ENCODE measurements around the gene ZBTB38. TPM values are rescaled to one million over a fixed set of nuclear protein-coding genes. Genes with fewer than 3 reads are reported as not detected.

ZBTB38 gene
- total RNA-seq, 1 experiment from 2014 or later = 46.7 TPM

GRCh38 chr3:141413801-141414689 lies 45.7 kb downstream of the ZBTB38 start:
- DNase-seq (ENCODE audit: low read depth, low spot score) (no peak), ATAC-seq (no peak)
- POLR2A ChIA-PET = no interaction called here
- in situ Hi-C loops (cut with HindIII; ENCODE audit: low pct_unique_long_range_greater_than_20kb, low sequenced_read_pairs) (no loop called here), intact Hi-C loops (cut with micrococcal nuclease; ENCODE audit: unreplicated experiment) (no loop called here)
- CTCF ChIA-PET = no interaction called here
- Histone ChIP-seq H3K9me3 (ENCODE audit: control insufficient read depth, insufficient read depth, low read depth, low read length) (no peaks in the 10 kb centered on the region), H3K27ac (ENCODE audit: low read length) (no peak overlapping the region), H3K36me3 (ENCODE audit: control insufficient read depth, insufficient read depth, low read length) (0 out of 2 replicates have a peak, but pooled peaks cover 2% of the 10 kb centered on the region), H3K27me3 (ENCODE audit: control insufficient read depth, insufficient read depth, low read length) (no peaks in the 10 kb centered on the region), H3K4me3 (ENCODE audit: low read depth in 2 of 2, low read length in 2 of 2) (no peak overlapping the region), H3K4me1 (ENCODE audit: control insufficient read depth, insufficient read depth, low read length) (peaks cover 39% of the 10 kb centered on the region)
- BruUV-seq (replicated peaks) = no TSS peak
- TF ChIP-seq POLR2AphosphoS5 (IDR thresholded peaks at IDR 0.05; ENCODE audit: low read depth, low read length) = no peak
- TF ChIP-seq SIN3A (IDR thresholded peaks at IDR 0.05; ENCODE audit: borderline replicate concordance, insufficient read depth, low read depth, low read length) = no peak
- no peak for TF ChIP-seq CTCF (IDR thresholded peaks at IDR 0.05)
- TF ChIP-seq, protein P1, sequence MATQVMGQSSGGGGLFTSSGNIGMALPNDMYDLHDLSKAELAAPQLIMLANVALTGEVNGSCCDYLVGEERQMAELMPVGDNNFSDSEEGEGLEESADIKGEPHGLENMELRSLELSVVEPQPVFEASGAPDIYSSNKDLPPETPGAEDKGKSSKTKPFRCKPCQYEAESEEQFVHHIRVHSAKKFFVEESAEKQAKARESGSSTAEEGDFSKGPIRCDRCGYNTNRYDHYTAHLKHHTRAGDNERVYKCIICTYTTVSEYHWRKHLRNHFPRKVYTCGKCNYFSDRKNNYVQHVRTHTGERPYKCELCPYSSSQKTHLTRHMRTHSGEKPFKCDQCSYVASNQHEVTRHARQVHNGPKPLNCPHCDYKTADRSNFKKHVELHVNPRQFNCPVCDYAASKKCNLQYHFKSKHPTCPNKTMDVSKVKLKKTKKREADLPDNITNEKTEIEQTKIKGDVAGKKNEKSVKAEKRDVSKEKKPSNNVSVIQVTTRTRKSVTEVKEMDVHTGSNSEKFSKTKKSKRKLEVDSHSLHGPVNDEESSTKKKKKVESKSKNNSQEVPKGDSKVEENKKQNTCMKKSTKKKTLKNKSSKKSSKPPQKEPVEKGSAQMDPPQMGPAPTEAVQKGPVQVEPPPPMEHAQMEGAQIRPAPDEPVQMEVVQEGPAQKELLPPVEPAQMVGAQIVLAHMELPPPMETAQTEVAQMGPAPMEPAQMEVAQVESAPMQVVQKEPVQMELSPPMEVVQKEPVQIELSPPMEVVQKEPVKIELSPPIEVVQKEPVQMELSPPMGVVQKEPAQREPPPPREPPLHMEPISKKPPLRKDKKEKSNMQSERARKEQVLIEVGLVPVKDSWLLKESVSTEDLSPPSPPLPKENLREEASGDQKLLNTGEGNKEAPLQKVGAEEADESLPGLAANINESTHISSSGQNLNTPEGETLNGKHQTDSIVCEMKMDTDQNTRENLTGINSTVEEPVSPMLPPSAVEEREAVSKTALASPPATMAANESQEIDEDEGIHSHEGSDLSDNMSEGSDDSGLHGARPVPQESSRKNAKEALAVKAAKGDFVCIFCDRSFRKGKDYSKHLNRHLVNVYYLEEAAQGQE (IDR thresholded peaks at IDR 0.05; ENCODE audit: insufficient read depth in 1 of 2, low read depth in 2 of 2, low read length in 1 of 2) = no peak
- no peak for TF ChIP-seq TCF7L2 (IDR thresholded peaks at IDR 0.05; ENCODE audit: low read depth, low read length)

DNA sequence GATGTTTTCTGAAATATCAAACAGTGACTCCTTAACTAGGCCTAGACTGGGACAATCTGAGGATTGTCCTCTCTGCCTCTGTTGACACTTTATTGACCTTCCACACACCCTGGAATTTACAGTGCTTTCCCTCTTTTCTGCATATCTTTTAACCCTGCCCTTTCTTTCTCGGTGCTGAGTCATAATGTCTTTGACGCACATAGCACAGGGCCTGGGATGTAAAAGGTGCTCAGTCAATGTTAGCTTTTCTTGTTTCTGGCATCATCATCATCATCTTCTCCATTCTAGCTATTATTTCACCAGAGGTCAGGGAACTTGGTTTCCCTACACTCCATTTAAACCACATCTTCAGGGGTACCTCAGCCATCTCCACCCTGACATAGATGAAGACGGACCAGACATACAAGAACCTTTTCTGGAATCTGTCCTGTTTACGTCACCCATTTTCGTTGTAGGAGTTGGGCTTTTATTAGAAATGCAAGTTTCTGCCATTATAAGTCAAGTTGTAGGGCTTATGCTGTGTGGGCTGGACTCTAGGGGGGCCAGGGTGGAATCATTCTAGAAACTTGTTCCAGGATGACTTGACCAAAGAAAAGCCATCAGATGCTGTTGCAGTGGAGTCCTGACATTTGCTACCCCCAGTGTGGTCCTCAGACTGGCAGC lies 46.6 kb downstream of the ZBTB38 start:
- H3K4me3 ChIP-seq (ENCODE audit: low read depth in 2 of 2, low read length in 2 of 2) = no peak overlapping the region
- BruUV-seq (replicated peaks) = no TSS peak
- ATAC-seq = no peak
- intact Hi-C loops (cut with micrococcal nuclease; ENCODE audit: unreplicated experiment) (no loop called here), in situ Hi-C loops (cut with HindIII; ENCODE audit: low pct_unique_long_range_greater_than_20kb, low sequenced_read_pairs) (no loop called here)
- no peaks in the 10 kb centered on the region for H3K27me3 ChIP-seq (ENCODE audit: control insufficient read depth, insufficient read depth, low read length)
- H3K4me1 ChIP-seq (ENCODE audit: control insufficient read depth, insufficient read depth, low read length) = peaks cover 30% of the 10 kb centered on the region
- DNase-seq (ENCODE audit: low read depth, low spot score) = no peak
- CTCF ChIA-PET = no interaction called here
- no peak overlapping the region for H3K27ac ChIP-seq (ENCODE audit: low read length)
- no peaks in the 10 kb centered on the region for H3K9me3 ChIP-seq (ENCODE audit: control insufficient read depth, insufficient read depth, low read depth, low read length)
- 0 out of 2 replicates have a peak, but pooled peaks cover 2% of the 10 kb centered on the region for H3K36me3 ChIP-seq (ENCODE audit: control insufficient read depth, insufficient read depth, low read length)
- TF ChIP-seq, protein P1 (IDR thresholded peaks at IDR 0.05; ENCODE audit: insufficient read depth in 1 of 2, low read depth in 2 of 2, low read length in 1 of 2) = no peak
- TF ChIP-seq POLR2AphosphoS5 (IDR thresholded peaks at IDR 0.05; ENCODE audit: low read depth, low read length) (no peak), SIN3A (IDR thresholded peaks at IDR 0.05; ENCODE audit: borderline replicate concordance, insufficient read depth, low read depth, low read length) (no peak), CTCF (IDR thresholded peaks at IDR 0.05) (no peak), TCF7L2 (IDR thresholded peaks at IDR 0.05; ENCODE audit: low read depth, low read length) (no peak)
- POLR2A ChIA-PET = no interaction called here
